ENCODE measurements around the gene TMEM191B.
"Not testable (repeated sequence)": the region's sequence is repeated elsewhere in the genome, so short reads cannot be mapped to it uniquely, and the experiment has no call there.

Gene TMEM191B

GRCh38 chr22:18544615-18545014 lies 17.0 kb downstream of the TMEM191B start:
- not testable (repeated sequence) for DNase-seq; H3K27ac ChIP-seq; H3K4me3 ChIP-seq (ENCODE audit: low read depth, low read length); H3K9me3 ChIP-seq (ENCODE audit: severe bottlenecking); H3K27me3 ChIP-seq (ENCODE audit: insufficient read depth, low read depth, severe bottlenecking); H3K36me3 ChIP-seq

GRCh38 chr22:18549458-18550179 lies 22.0 kb downstream of the TMEM191B start:
- not testable (repeated sequence) for H3K27ac ChIP-seq; H3K4me3 ChIP-seq (ENCODE audit: low read depth, low read length); H3K9me3 ChIP-seq (ENCODE audit: severe bottlenecking); H3K36me3 ChIP-seq; H3K27me3 ChIP-seq (ENCODE audit: insufficient read depth, low read depth, severe bottlenecking)
- DNase-seq, result peak; percentile 33

GRCh38 chr22:18551046-18551445 lies 23.4 kb downstream of the TMEM191B start:
- not testable (repeated sequence) for H3K36me3 ChIP-seq; DNase-seq; H3K9me3 ChIP-seq (ENCODE audit: severe bottlenecking); H3K27me3 ChIP-seq (ENCODE audit: insufficient read depth, low read depth, severe bottlenecking); H3K4me3 ChIP-seq (ENCODE audit: low read depth, low read length); H3K27ac ChIP-seq

GRCh38 chr22:18552839-18553597 lies 25.4 kb downstream of the TMEM191B start:
- H3K27me3 ChIP-seq (ENCODE audit: insufficient read depth, low read depth, severe bottlenecking); DNase-seq; H3K36me3 ChIP-seq; H3K9me3 ChIP-seq (ENCODE audit: severe bottlenecking); H3K27ac ChIP-seq; H3K4me3 ChIP-seq (ENCODE audit: low read depth, low read length): not testable (repeated sequence)

- H3K27ac ChIP-seq; H3K4me3 ChIP-seq (ENCODE audit: low read depth, low read length); DNase-seq; H3K9me3 ChIP-seq (ENCODE audit: severe bottlenecking); H3K36me3 ChIP-seq; H3K27me3 ChIP-seq (ENCODE audit: insufficient read depth, low read depth, severe bottlenecking): not testable (repeated sequence)
These were observed 27.0 kb downstream of the TMEM191B start for GRCh38 chr22:18554280-18555256.

- H3K9me3 ChIP-seq (ENCODE audit: severe bottlenecking); DNase-seq; H3K36me3 ChIP-seq; H3K27me3 ChIP-seq (ENCODE audit: insufficient read depth, low read depth, severe bottlenecking); H3K27ac ChIP-seq; H3K4me3 ChIP-seq (ENCODE audit: low read depth, low read length): not testable (repeated sequence)
These were observed 30.9 kb downstream of the TMEM191B start for GRCh38 chr22:18558516-18558915.

- H3K36me3 ChIP-seq; H3K27ac ChIP-seq; H3K4me3 ChIP-seq (ENCODE audit: low read depth, low read length); H3K9me3 ChIP-seq (ENCODE audit: severe bottlenecking); DNase-seq; H3K27me3 ChIP-seq (ENCODE audit: insufficient read depth, low read depth, severe bottlenecking): not testable (repeated sequence)
These were observed 31.3 kb downstream of the TMEM191B start for GRCh38 chr22:18558939-18559338.

GRCh38 chr22:18560099-18560974 lies 32.7 kb downstream of the TMEM191B start:
- H3K4me3 ChIP-seq (ENCODE audit: low read depth, low read length); H3K27ac ChIP-seq: not testable (repeated sequence)

GRCh38 chr22:18570509-18571246 lies 43.1 kb downstream of the TMEM191B start:
- not testable (repeated sequence) for H3K27me3 ChIP-seq (ENCODE audit: insufficient read depth, low read depth, severe bottlenecking); DNase-seq; H3K9me3 ChIP-seq (ENCODE audit: severe bottlenecking); H3K4me3 ChIP-seq (ENCODE audit: low read depth, low read length); H3K27ac ChIP-seq; H3K36me3 ChIP-seq

More at GRCh38 chr22:18560099-18560974, 32.7 kb downstream of the TMEM191B start:
- not testable (repeated sequence) for H3K36me3 ChIP-seq; DNase-seq; H3K9me3 ChIP-seq (ENCODE audit: severe bottlenecking); H3K27me3 ChIP-seq (ENCODE audit: insufficient read depth, low read depth, severe bottlenecking)

GRCh38 chr22:18573483-18574164 lies 46.0 kb downstream of the TMEM191B start:
- H3K36me3 ChIP-seq; H3K9me3 ChIP-seq (ENCODE audit: severe bottlenecking); H3K27me3 ChIP-seq (ENCODE audit: insufficient read depth, low read depth, severe bottlenecking); H3K4me3 ChIP-seq (ENCODE audit: low read depth, low read length); H3K27ac ChIP-seq; DNase-seq: not testable (repeated sequence)

- H3K36me3 ChIP-seq; H3K4me3 ChIP-seq (ENCODE audit: low read depth, low read length); DNase-seq; H3K27ac ChIP-seq; H3K9me3 ChIP-seq (ENCODE audit: severe bottlenecking); H3K27me3 ChIP-seq (ENCODE audit: insufficient read depth, low read depth, severe bottlenecking): not testable (repeated sequence)
These were observed 47.0 kb downstream of the TMEM191B start for GRCh38 chr22:18574555-18574954.

GRCh38 chr22:18575686-18576085 lies 48.1 kb downstream of the TMEM191B start:
- not testable (repeated sequence) for H3K27me3 ChIP-seq (ENCODE audit: insufficient read depth, low read depth, severe bottlenecking); H3K9me3 ChIP-seq (ENCODE audit: severe bottlenecking); H3K4me3 ChIP-seq (ENCODE audit: low read depth, low read length); H3K36me3 ChIP-seq; H3K27ac ChIP-seq; DNase-seq

All from WERI-Rb-1 (cell line).